Upper lobe of right lung (tissue), 1 donor: ENCODE measurements around the gene GMDS. TPM values are rescaled to one million over a fixed set of nuclear protein-coding genes. Genes with fewer than 3 reads are reported as not detected.

Experiments
- ATAC-seq: fragments of 200-7000 bp; cut with Tn5 transposase; one replicate; pipeline ENCODE4 v1.9.1; 2020; ENCODE audit warnings: mild to moderate bottlenecking, moderate library complexity
- DNase-seq: peaks from one replicate; pipeline ENCODE4 v3.0.0-alpha.2; 2020
- H3K27ac ChIP-seq: fragments of 200-600 bp; one replicate; pipeline ENCODE4 v1.8.0; 2022
- H3K27me3 ChIP-seq: fragments of 200-600 bp; one replicate; pipeline ENCODE4 v1.8.0; 2022; ENCODE audit warnings: mild to moderate bottlenecking
- H3K36me3 ChIP-seq: fragments of 200-600 bp; one replicate; pipeline ENCODE4 v1.8.0; 2022
- H3K4me1 ChIP-seq: fragments of 200-600 bp; one replicate; pipeline ENCODE4 v1.8.0; 2022
- H3K4me3 ChIP-seq: fragments of 200-600 bp; one replicate; pipeline ENCODE4 v1.8.0; 2022; ENCODE audit warnings: mild to moderate bottlenecking
- H3K9me3 ChIP-seq: fragments of 200-600 bp; one replicate; pipeline ENCODE4 v1.8.0; 2022
- CTCF ChIP-seq: fragments of 200-600 bp; IDR thresholded peaks from one replicate; pipeline ENCODE4 v1.8.0; 2022; ENCODE audit warnings: antibody characterized with exemption
- intact Hi-C: fragments of 100-400 bp; cut with DNase I; formaldehyde crosslinking; loops from one replicate; pipeline ENCODE4 v1.11.0; 2022
- total RNA-seq: library from RNA; stranded (reverse); fragmentation: NEBNext Ultra II Directional; extraction: Animal tissue kit (Norgen Biotek cat#: 25700); gene quantifications from one replicate; pipeline ENCODE4 v1.2.1, GENCODE V29; 2021
- donor health status: DM: no; HTN: yes; CAD: no; lungs with severe emphysema.

The GMDS gene
- total RNA-seq, 1 donor from 2014 or later: 12.2 TPM

GRCh38 chr6:1941534-1941933 lies 303.9 kb downstream of the GMDS start:
- Histone ChIP-seq H3K27me3 (no peaks in the 10 kb centered on the region), H3K36me3 (no peaks in the 10 kb centered on the region), H3K27ac (no peak overlapping the region), H3K9me3 (no peaks in the 10 kb centered on the region), H3K4me1 (no peaks in the 10 kb centered on the region), H3K4me3 (no peak overlapping the region)
- intact Hi-C loops: no loop called here
- no peak for DNase-seq
- ATAC-seq: no peak
- TF ChIP-seq CTCF: no peak

DNA sequence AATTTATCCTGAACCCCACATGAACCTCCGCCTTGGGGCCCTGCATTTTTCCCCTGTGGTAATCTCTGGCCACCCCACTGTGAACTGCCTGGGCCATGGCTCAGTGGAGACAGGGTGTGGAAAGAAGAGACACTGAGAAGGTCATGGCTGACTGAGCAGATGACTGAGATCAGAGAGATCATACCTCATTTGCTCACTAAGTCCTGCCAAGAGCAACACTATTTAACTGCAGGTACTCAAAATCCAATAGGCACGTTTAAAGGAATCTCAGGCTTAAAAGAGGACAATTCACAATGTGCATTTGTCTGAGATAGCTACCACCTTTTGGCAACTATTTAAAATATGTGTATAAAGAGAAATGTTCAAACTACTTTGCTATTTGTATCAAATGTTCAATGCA lies 305.0 kb downstream of the GMDS start:
- ATAC-seq (no peak), DNase-seq (no peak)
- intact Hi-C loops: no loop called here
- Histone ChIP-seq H3K27me3 (no peaks in the 10 kb centered on the region), H3K36me3 (no peaks in the 10 kb centered on the region), H3K9me3 (no peaks in the 10 kb centered on the region), H3K4me3 (no peak overlapping the region), H3K27ac (no peak overlapping the region), H3K4me1 (no peaks in the 10 kb centered on the region)
- no peak for TF ChIP-seq CTCF

DNA sequence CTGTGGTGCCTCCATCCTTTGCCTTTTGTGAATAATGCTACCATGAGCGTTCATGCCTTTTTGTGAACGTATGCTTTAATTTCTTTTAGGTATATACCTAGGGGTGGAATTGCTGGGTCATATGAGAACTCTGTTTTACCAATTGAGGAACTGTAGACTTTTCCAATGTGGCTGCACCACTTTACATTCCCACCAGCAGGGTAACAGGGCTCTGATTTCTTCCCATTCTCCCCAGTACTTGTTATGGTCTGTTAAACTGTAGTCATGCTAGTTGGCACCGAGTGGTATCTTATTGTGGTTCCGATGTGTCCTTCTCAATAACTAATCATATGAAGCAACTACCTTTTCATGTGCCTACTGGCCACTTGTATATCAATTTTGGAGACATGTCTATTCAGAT lies 312.1 kb downstream of the GMDS start:
- no peaks in the 10 kb centered on the region for H3K27me3 ChIP-seq
- no peaks in the 10 kb centered on the region for H3K9me3 ChIP-seq
- no peak for TF ChIP-seq CTCF
- intact Hi-C loops: no loop called here
- no peak overlapping the region for H3K4me3 ChIP-seq
- DNase-seq (no peak), ATAC-seq (no peak)
- H3K4me1 ChIP-seq: no peaks in the 10 kb centered on the region
- no peak overlapping the region for H3K27ac ChIP-seq
- H3K36me3 ChIP-seq: no peaks in the 10 kb centered on the region

- intact Hi-C loops: no loop called here
- no peak for ATAC-seq
- H3K9me3 ChIP-seq: no peaks in the 10 kb centered on the region
- no peaks in the 10 kb centered on the region for H3K4me1 ChIP-seq
- no peak for DNase-seq
- no peaks in the 10 kb centered on the region for H3K27me3 ChIP-seq
- no peak overlapping the region for H3K27ac ChIP-seq
- H3K4me3 ChIP-seq: no peak overlapping the region
- no peaks in the 10 kb centered on the region for H3K36me3 ChIP-seq
- no peak for TF ChIP-seq CTCF
Measured at GRCh38 chr6:1931817-1932216, 313.6 kb downstream of the GMDS start.

- intact Hi-C loops: no loop called here
- no peaks in the 10 kb centered on the region for H3K4me1 ChIP-seq
- no peak for TF ChIP-seq CTCF
- H3K27ac ChIP-seq: no peak overlapping the region
- no peak for ATAC-seq
- H3K4me3 ChIP-seq: no peak overlapping the region
- DNase-seq: no peak
- H3K36me3 ChIP-seq: no peaks in the 10 kb centered on the region
- no peaks in the 10 kb centered on the region for H3K27me3 ChIP-seq
- no peaks in the 10 kb centered on the region for H3K9me3 ChIP-seq
Measured at GRCh38 chr6:1930356-1930755, 315.0 kb downstream of the GMDS start.

DNA sequence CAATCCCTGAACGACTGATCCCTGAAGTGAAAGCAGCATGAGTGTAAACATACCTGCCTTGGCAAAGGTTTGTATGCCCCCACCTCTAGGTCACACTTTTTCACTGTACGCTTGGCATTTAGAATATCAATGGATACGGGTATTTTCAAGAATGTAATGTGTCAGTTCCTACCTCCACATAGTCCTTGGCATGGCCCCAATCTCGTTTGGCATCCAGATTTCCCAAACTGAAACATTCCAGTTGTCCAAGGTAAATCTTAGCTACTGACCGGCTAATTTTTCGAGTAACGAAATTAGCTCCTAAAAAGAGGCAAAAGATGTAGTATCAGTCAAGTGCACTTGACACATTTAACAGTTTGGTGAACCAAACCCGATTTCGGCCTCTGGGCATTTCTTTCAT lies 315.5 kb downstream of the GMDS start:
- no peaks in the 10 kb centered on the region for H3K9me3 ChIP-seq
- H3K27me3 ChIP-seq: no peaks in the 10 kb centered on the region
- DNase-seq (no peak), ATAC-seq (no peak)
- no peak for TF ChIP-seq CTCF
- no peak overlapping the region for H3K27ac ChIP-seq
- no peaks in the 10 kb centered on the region for H3K36me3 ChIP-seq
- no peaks in the 10 kb centered on the region for H3K4me1 ChIP-seq
- H3K4me3 ChIP-seq: no peak overlapping the region
- intact Hi-C loops: no loop called here
